ENCODE measurements around the gene FUZ.

DNA sequence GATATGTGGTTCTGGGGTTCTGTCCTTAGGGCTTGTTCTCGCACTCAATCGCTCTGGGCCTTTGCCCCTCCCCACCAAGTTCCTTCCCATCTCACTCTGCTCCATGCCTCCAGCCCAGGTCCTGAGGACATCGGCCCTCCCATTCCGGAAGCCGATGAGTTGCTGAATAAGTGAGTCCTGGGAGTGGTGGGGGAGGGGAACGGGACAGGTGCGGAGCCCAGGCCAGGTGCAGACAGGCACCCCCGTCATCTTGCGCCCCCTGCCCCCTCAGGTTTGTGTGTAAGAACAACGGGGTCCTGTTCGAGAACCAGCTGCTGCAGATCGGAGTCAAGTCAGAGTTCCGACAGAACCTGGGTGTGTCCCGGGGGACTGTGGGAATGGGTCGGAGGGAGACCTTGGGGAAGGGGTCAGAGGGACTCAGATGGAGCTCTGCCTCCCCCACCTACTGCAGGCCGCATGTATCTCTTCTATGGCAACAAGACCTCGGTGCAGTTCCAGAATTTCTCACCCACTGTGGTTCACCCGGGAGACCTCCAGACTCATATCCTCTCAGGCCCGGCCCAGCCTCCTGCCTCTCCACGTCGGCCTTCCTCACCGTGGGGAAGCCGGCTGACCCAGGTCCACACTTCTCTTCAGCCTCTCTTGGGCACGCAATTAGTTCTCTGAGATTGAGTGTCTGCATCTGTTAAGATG lies 10.1 kb downstream of the FUZ start:
- TF ChIP-seq, protein P1, sequence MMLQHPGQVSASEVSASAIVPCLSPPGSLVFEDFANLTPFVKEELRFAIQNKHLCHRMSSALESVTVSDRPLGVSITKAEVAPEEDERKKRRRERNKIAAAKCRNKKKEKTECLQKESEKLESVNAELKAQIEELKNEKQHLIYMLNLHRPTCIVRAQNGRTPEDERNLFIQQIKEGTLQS (IDR thresholded peaks at IDR 0.05): no peak
- TF ChIP-seq TAF1 (conservative IDR thresholded peaks at IDR 0.05): no peak

All from liver (tissue), 1 donor.